Measurements from ENCODE around the gene TMEFF2. TPM values are rescaled to one million over a fixed set of nuclear protein-coding genes. Genes with fewer than 3 reads are reported as not detected.
A peak's percentile ranks its signal among the peaks of the same experiment; 100 is the strongest.
"Not testable (repeated sequence)": the region's sequence is repeated elsewhere in the genome, so short reads cannot be mapped to it uniquely, and the experiment has no call there.

The TMEFF2 gene
- total RNA-seq, 1 experiment from 2014 or later: 0.34 TPM

DNA sequence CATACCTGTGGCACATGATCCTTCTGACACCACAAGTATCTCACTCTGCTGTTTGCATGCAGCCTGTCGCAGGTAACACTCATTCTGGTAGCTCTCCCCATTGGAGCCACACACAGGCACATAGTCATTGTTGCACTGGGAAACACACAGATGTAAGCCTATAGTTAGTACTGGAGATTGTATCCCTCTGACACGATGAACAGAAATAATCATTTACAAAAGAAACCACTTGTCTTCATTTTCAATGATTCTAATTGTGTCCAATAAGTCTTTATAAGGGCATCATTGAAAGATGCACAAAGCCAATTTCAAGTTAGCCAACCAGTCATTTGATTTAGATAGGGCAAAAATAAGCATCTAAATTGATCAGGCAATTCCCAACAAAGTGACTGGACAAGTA, 10.4 kb downstream of the TMEFF2 start:
- no peak for DNase-seq (ENCODE audit: low read depth)

DNA sequence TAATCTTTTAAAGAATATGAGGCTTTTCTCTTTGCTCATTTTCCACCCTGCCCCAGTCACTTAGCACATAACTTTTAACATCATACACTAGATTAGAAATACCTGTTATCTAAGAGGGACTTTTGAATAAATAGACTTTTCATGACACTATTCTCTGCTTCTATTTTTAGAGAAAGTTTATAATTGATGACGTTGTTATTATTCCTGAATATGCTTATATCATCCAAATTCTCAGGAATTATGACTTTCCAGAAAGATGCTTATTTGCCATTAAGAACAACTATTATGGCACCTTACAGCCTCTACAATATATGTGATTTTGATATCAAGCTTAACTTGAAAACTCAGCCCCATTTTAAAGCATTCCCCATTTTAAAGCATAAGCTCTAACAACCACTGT, 11.4 kb downstream of the TMEFF2 start:
- no peak for DNase-seq (ENCODE audit: low read depth)

DNA sequence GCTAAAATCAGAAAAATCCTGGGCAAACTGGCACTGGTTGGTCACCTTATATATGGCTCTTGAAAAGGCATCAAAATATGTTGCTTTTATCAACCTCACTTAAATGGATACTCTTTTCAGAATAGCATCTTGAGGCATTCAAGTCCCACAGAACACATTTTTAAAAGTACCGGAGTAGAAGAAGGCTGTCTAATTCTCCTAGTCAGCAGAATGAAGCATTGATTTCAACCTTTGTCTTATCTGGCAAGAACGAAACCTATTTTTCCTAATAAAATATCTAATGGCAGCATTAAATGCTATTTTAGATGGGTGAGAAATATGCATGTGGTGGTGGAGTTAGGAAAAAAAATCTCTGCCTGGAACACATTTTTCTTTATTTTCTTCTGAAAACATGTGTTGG, 27.8 kb downstream of the TMEFF2 start:
- DNase-seq (ENCODE audit: low read depth): no peak

DNA sequence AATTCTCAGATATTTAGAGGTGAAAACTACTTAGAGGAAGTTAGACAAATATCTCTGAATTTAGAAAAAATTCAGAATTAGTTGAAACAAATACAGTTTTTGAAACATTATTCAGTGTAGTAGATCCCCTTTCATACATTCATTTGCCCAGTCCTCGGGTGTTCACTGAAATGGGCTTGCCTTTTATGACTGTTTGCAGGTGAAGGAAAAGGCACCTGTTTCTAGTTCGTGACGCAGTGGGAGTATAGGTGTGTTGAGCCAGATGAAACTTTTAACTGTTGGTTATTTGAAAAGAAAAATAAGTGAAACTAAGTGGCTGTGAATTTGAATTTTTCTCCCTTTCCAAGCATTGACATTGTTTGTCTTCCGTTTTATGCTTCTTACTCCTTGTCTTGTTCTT, 28.9 kb downstream of the TMEFF2 start:
- DNase-seq (ENCODE audit: low read depth): no peak

DNA sequence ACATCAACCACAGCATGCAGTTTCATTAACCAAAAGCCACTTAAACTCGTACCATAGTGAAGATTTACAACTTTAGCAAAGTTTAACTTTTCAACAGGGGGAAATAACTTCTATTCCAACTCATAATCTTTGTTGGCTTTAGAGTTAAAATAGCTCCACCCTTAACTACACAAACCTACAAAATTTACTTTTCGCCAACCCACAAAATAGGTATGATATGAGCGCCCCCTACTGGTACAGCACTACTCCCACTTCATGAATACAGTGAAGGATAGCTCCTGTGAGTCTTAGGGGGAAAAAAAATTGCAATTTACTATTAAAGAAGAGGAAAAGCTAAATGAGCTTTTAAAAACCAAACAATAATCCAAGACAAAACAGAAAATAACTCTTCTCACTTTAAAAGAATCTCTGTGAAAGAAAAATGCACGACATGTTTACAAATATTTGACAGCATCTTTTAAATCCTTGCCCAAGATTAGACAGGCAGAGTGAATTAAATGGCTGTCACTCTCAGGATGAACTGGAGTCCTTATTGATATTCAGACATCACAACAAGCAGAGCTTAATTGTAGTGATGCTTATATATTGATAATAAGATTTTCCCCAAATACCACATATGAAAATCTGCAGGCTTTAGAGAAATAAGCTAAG, 32.2 kb downstream of the TMEFF2 start:
- DNase-seq (ENCODE audit: low read depth): peak; percentile 58

DNA sequence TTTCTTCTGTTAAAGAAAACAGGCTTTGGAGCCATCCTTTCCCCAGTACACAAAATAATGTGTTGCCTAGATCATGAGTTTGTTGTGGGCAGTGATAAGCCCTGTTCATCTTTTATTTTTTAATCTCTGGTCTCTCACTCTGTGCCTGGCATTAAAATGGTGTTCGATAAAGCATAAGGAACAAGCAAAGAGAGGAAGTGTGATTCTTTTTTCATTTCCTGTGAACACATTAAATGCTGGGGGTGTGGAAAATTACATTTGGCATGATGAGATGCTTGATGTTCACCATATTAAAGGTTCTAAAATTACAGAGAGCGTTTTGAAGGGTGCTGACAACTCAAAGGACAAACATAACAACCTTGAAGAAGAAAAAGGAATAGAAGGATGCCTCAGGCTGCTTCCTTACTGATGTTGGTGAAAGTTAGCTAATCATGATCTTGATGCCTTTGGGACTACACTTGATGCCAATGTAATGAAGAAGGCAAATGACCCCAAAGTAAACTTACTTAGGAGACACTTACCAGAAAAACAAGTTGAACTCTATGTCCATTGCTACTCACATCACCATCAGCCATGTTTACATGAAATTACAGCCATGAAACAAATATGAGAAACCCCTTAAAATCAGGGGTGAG, 33.0 kb downstream of the TMEFF2 start:
- DNase-seq (ENCODE audit: low read depth): no peak

DNA sequence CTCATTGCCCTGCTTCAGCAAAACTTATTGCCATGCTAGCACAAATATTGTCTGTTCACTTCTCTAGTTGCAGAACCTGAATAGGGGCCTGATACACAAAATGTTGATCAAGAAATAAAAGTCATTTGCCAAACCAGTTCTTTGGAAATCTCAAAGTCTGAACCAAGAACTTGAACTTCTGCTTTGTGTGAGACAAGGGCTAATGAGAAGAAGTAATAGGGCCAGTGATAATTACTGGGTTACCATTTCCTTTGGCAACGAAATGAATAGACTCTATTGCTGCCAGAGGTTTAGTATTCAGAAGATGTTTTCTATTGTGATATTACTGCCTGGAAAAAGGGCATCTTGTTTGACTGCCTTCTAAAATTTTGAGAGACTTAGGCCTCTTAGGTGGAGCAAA, 35.0 kb downstream of the TMEFF2 start:
- DNase-seq (ENCODE audit: low read depth): no peak

DNA sequence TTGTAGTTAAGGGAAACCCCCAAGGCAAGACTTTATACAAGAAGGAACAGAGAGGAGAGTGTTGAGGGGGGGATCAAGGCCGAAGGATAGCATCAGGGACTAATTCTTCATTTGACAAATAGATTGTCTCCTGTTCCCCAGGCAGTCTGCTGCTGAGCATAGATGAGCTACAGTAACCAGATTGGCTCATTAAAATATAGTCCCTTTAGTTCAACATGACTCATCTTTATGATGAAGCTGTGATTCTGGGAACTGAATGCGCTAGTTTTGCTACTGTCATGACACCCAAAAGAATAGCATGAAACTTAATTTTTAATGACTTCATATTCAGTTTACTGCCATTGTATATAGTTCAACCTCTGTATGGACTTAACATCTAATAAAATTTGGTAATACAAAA, 35.5 kb downstream of the TMEFF2 start:
- DNase-seq (ENCODE audit: low read depth): peak; percentile 9

DNA sequence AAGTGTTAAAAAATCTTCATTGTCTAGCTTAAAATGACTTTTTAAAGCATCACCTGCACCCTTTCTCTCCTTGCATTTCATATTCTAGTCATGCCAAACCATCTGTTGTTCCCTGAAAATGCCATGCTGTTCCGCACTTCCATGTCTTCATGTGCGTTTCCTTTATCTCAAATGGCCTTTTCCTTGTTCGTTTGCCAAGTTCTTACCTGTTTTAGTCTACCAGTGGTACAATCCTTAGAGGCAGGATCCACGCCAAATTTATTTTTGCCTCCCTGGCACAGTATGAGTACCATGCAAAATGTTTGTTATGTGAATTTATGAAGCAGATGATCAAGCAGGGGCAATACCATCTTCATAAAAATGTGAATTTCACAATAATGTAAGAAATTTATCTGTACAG, 37.0 kb downstream of the TMEFF2 start:
- DNase-seq (ENCODE audit: low read depth): no peak

DNA sequence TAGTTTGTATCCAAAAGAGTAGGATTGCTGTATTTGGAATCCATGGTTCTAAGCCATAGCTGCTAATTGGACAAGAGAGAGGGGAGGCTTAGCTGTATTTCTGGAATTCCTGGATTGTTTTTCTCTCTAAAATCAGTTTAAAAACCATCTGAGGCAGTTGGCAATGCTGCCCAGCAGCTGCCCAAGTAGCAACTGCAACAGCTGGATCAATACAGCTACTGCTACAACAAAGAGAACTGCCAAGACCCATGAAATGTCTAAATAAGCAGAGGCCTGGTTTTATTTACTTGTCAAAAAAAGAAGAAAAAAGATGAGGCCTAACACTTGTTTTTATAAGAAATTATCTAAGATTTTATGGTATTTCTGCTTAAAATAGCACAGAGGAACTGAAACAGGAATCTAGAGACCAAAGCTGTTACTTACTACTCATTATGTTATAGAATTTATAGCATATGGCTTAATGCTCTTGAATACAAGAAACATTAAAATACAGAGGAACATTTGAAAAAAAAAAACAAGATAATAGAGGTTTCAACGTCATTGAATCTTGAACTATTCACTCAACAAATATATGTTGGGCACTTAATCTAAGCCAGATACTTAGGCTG, 39.1 kb downstream of the TMEFF2 start:
- DNase-seq (ENCODE audit: low read depth): no peak

DNA sequence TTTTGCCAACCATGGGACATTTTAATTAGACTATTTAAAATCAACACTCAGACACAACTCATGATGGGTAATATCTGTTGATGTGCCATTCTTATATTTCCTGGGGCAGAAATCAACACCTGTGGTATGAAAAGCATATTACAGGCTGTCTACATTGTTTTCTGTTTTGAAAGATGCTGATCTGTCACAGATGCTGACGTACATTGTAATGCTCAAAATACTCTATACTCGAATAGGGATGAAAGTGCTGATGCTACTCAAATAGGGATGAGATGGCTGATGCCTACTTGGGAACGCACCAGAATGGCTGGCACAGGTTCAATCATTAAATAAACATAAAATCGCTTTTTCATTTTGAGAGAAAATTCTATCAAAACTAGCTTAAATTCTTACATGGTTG, 41.2 kb downstream of the TMEFF2 start:
- no peak for DNase-seq (ENCODE audit: low read depth)

DNA sequence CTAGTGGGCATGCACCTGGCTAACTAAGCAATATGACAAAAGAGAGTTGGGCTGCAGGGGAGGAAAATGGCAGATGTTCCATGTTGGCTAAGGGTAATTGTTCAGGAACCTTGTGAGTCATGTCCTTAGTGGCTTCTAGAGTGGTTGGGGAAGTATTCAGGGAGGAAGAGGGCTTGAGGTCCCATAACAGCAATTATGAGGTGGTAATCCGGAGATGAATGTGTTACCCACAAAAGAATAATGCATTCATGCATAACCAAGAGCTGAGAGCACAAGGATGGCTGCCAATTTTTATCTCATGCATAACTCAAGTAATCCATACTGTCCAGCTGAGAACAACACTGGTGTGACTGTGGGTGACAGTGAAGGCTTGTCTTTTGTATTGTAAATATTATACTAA, 42.9 kb downstream of the TMEFF2 start:
- peak; percentile 83 for DNase-seq (ENCODE audit: low read depth)

DNA sequence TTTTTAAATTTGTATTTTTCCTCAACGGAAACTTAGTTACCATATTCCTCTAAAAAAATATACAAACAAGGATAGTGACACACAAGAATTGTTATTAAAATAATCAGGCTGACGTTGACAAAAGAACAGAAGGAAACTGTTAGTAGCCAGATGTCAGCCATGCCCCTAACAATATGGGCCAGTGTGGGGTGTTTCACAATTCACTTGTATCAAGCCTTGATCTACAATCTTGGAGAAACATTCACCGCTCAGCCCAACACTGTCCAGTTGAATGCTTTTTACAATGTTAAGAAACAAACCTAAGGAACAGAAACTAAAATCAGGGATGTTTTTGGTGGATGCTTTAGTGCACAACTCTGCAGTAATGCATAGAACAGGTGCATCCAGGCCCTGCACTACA, 44.6 kb downstream of the TMEFF2 start:
- DNase-seq (ENCODE audit: low read depth): no peak

DNA sequence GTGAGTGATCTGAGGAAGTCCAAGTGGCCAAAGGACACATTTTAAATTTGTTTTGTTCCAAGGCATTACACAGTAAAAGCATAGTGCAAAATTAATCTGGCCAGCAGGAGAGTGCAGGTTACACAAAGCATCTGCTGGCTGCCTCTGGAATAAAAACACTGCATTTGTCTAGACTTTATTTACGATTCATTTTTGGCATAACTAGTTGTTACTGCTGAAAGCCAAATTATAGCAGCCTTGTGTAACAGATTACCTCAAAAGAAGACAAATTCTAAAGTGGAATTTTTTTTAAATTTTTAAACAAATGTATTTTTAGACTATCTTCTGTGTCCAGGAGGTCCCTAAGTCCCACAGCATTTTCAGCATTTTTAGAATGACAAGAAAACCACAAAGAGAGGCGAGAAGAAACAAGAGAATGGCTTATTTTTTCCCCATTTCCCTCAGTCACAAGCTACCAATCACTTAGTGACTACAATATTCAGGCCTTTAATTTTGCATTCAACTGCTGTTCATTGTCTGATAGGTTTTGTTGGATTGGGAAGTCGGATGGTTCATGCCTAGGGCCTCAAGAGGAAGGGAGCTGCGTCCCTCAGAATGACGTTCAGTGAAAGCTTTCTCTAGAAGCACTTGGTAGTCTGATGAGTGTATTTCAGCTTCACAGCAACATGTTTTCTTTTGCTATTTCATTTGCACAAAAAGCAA, 46.0 kb downstream of the TMEFF2 start:
- peak; percentile 65 for DNase-seq (ENCODE audit: low read depth)

DNA sequence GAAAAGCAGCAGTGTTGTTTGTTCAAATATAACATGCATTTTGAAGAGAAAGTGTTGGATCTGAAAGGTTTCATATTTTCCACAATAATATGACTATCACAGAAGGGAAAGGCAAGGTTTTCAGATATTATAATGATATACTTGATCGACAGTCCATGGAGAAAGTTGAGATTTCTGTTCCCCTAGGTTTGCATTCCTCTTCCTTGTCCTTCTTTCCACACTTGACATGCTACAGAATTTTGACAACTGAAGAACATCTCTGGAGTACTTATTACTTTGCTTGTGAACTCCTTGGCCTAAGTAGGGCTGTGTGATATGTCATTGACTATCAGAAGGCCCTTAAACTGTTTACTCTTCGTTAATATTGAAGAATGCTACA, 46.5 kb downstream of the TMEFF2 start:
- no peak for DNase-seq (ENCODE audit: low read depth)

DNA sequence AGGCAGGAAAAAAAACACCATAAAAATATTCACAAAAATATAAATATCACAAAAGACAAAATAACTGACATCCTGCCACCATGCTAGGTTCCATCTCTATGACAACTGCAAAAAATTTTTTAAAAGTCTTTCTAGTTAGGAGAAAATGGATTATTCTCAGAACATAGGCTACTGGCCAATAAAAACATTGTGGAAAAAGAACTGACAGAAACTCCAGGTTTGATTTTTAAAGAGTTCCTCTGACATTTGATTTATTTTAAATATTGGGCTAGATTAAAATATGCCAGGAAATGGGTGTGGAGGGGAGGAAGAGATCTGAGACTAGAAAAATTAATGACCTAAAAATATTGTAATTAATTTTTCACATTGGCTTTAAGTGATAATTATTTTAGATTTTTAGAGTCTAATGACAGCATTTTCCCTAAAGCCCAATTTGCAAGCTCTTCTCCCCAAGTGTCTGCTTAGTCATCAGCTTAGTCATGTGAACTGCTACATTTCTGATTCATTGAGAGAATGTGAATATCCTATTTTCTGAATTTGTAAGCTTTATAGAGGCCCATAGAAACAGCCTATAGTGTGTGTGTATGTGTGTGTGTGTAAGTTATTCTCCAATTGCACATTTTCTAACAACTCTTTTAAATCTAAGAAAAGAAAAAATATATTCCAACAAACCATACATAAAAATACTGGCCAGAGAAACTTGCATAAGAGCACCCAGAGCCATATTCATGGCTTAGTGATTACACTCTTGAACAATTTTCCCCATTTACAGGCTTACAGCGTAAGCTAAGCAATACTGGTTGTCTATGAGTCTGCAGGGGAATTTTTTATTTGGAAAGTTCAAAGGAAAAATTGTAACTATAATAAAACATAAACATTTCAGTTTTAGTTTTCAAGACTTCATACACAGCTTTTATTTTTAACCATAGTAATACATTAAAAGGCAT, 48.4 kb downstream of the TMEFF2 start:
- DNase-seq (ENCODE audit: low read depth): peak; percentile 76

DNA sequence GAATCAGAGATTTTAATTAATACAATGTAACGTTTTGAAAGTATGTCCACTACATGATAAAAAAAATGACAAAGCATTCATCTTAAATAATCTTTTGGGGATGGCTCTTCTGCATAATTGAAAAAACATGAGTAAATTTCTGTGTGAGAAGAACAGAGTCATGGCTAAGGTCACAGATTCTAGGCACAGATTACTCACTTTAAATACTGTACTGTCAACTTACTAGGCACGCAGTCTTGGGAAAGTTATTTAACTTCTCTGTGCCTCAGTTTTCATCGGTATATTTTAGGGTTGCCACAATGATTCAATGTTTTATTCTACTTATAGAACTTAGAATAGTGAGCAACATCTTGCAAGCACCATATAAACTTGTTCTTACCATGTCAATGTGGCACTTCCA, 49.2 kb downstream of the TMEFF2 start:
- DNase-seq (ENCODE audit: low read depth): no peak

DNA sequence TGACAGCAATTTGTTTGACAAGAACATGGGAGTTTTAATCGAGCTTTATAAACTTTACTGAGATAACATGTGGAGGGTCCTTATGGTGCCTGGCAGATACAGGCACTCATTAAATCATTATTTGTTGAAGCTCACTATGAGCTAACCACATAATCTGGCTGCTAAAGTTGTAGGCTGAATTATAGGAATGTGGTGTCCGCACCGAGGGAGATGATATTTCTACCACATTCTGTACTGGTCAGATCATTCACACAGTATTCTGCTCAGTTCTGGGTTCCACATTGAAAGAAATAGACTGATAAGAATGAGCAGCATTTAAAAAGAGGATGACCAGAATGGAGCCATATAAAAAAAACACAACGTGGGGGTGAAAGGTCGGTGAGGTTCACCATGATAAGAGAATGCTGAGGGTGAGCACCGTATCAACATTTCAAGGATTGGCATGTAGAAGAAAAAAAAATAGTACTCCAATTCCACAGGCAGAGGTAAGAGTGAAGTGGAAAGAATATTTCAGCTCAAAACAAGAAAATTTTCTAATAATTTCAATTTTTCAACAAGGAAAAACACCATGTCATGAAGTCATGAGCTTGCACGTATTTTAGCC, 54.4 kb downstream of the TMEFF2 start:
- DNase-seq (ENCODE audit: low read depth): no peak

DNA sequence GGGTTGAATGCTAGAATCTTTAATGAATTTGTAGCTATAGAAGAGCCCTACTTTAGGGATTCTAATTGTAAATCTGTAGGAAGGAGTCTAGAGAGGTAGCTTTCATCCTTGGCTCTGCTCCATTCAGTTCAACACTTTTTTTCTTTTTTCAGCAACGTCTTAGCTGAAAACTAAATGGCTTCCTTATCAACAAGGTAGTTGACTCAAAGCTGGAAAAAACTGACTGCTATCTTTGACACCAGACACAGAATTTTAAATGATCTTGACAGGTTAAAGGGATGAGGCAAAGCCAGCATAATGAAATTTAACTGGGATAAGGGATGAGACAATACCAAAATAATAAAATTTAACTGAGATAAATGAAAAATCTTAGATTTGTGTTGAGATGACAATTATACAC, 54.9 kb downstream of the TMEFF2 start:
- no peak for DNase-seq (ENCODE audit: low read depth)

DNA sequence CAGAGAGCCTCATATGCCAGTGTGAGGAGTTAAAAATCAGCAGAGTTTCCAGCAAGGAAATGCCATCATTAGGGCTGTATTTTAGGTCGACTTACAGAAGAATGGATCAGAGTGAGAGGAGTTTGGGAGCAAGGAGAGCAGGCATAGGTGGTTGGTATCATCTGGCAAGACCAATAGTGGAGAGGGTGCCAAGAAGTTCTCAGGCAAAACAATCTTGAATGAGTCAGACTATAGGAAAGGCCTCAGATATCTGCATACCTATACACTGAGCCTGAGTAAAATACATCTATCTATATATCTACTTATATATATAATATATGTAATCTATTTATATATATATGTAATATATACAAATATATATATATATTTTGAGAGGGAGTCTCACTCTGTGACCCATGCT, 57.3 kb downstream of the TMEFF2 start:
- DNase-seq (ENCODE audit: low read depth): no peak

DNA sequence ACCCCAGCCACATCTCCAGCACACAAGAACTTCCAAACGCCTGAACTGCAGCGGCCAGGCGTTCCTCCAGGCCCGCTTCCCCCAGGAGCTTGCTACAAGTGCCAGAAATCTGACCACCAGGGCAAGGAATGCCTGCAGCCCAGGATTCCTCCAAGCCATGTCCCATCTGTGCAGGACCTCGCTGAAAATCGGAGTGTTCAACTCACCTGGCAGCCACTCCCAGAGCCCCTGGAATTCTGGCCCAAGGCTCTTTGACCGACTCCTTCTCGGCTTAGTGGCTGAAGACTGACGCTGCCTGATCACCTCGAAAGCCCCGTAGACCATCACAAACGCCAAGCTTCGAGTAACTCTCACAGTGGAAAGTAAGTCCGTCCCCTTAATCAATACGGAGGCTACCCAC, 62.1 kb downstream of the TMEFF2 start:
- DNase-seq (ENCODE audit: low read depth): not testable (repeated sequence)

Data from M059J (cell line).